Endothelial cell of umbilical vein (primary cell): ENCODE measurements around the gene WNT2. TPM values are rescaled to one million over a fixed set of nuclear protein-coding genes. Genes with fewer than 3 reads are reported as not detected.

Experiments used
- polyA plus RNA-seq, 4 experiments: library from polyadenylated mRNA; depleted of rRNA in 3 of 4; stranded (reverse) in 3 of 4; unstranded in 1 of 4; fragments of >200 nt; gene quantifications; 2 replicates each; pipeline versions ENCODE4 v1.2.1 to v1.2.3, GENCODE V29; 2011 to 2012; ENCODE audit warnings: missing spikeins in 1 of 4
- small RNA-seq: library from RNA; depleted of rRNA; stranded (forward); fragments of <200 nt; gene quantifications from one replicate; pipeline ENCODE3, GENCODE V24; 2012; ENCODE audit warnings: low replicate concordance, low read depth; ENCODE audit not compliant: insufficient read depth, insufficient read length
- total RNA-seq: library from RNA; stranded (reverse); gene quantifications from 2 replicates; pipeline ENCODE4 v1.2.3, GENCODE V29; 2021

WNT2 gene
- total and polyA plus RNA-seq, 2 donors (not counting 3 experiments of a cell fraction or from before 2014, with no cell fraction given): not detected

Small RNAs within 50 kb of the gene (small RNA-seq; reads per million reads assigned to genes)
- gene MTCYBP6: not detected

Other genes starting within 250 kb of the WNT2 start
- not detected in 2 replicates for gene ASZ1, start 104.4 kb upstream of the WNT2 start, total RNA-seq
- not detected in 2 replicates for gene ASZ1, start 104.4 kb upstream of the WNT2 start, polyA plus RNA-seq
- gene CFTR, start 157.0 kb upstream of the WNT2 start, total RNA-seq: not detected in 2 replicates
- gene CFTR, start 157.0 kb upstream of the WNT2 start, polyA plus RNA-seq: 0.03 TPM in 1 of 2 replicates, not detected in the other